Activated CD4-positive, alpha-beta T cell treated with anti-CD3 and anti-CD28 coated beads, Interleukin-2, Interleukin-4, amounts not matched to agents 100 ng/mL and 50 ng/mL, durations not matched to agents 16 hours and 8 hours (primary cell): ENCODE data around the gene GRSF1.
"Not testable (repeated sequence)": the region's sequence is repeated elsewhere in the genome, so short reads cannot be mapped to it uniquely, and the experiment has no call there.

Experiments used
- DNase-seq: peaks from one replicate; pipeline ENCODE4 v3.0.0-alpha.2; 2020; ENCODE audit warnings: low spot score

The GRSF1 gene

DNA sequence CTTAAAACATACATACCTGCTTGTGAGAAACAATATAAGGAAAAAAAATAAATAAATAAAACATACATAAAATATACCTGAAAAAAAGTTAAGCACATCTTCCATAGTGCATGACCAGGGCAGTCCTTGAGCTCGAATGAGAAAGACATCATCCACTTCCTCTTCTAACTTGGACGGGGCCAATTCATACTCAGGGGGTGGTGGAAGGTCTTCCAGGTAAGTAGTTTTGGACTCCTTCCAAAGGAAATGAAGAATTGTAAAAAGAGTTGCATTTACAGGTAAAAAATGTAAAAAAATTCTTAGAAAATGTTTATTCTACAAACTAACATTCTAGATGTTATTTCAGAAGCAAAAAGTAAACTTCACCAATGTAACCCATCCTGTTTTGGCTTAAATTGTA, 3.6 kb downstream of the GRSF1 start:
- no peak for DNase-seq

GRCh38 chr4:70833675-70834074, 6.0 kb downstream of the GRSF1 start:
- DNase-seq = no peak

DNA sequence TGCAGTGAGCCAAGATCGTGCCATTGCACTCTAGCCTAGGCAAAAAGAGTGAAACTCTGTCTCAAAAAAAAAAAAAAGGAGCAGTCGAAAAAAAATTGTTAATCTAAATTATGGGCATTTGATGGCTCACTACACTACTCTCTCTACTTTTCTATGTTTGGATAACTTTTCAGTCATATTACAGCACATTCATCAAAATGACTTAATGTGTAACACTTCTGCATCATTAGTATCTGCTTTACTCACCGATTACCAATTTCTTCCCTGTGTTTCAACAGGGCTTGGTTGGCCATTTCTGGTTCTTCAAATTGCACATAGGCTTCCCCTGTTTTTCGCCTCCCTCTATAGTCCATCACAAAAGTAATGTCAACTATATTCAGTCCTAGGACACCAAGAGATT, 8.4 kb downstream of the GRSF1 start:
- peak; percentile 7 for DNase-seq

DNA sequence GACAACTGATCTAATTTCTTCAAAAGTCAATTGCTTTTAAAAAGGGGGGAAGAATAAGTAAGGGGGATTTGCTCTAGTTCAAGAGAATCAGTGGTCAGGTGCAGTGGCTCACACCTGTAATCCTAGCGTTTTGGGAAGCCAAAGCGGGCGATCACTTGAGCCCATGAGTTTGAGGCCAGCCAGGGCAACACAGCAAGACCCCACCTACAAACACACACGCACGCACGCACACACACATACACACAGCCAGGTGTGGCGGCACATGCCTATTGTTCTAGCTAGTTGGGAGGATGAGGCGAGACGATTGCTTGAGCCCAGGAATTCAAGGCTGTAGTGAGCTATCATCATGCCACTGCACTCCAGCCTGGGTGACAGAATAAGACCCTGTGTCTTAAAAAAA, 9.6 kb downstream of the GRSF1 start:
- DNase-seq = no peak

DNA sequence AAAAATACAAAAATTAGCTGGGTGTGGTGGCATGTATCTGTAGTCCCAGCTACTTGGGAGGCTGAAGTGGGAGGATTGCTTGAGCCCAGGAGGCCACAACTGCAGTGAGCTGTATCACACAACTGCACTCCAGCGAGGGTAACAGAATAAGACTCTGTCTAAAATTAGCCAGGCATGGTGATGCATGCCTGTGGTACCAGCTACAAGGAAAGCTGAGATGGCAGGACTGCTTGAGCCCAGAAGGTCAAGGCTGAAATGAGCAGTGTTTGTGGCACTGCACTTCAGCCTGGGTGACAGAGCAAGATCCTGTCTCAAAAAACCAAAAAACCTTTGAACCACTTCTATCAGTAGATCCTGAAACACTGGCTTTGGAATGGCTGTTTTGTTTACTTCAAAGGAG, 10.2 kb downstream of the GRSF1 start:
- no peak for DNase-seq

DNA sequence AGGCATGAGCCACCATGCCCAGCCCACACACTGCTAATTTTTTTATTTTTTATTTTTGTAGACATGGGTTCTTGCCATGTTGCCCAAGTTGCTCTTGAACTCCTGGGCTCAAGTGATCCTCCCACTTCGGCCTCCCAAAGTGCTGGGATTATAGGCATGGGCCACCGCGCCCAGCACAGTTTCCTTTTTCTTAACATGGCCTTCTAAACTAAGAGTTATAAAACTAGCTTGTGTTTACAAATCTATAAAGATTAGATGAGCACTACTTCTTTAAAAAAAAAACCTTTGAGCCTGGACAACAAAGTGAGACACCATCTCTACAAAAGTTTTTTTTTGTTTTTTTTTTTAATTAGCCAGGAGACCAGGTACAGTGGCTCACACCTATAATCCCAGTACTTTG, 10.7 kb downstream of the GRSF1 start:
- DNase-seq = no peak

DNA sequence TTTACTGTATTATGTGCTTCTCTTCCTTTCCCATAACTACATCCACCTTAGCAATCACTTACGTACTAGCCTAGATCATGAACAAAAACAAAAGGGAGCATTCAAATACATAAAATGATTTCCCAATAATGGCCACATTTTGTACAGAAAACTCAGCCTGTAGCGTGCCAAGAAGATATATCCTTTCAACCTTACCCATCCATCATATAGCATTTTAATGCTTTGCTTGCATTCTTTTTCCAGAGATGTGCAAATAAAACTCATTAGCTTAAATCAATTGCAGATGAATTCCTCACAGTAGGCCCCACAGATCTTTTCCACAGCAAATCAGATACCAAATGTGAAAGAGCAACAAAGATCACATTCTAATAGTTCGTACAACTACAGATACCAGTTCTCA, 20.8 kb downstream of the GRSF1 start:
- no peak for DNase-seq

DNA sequence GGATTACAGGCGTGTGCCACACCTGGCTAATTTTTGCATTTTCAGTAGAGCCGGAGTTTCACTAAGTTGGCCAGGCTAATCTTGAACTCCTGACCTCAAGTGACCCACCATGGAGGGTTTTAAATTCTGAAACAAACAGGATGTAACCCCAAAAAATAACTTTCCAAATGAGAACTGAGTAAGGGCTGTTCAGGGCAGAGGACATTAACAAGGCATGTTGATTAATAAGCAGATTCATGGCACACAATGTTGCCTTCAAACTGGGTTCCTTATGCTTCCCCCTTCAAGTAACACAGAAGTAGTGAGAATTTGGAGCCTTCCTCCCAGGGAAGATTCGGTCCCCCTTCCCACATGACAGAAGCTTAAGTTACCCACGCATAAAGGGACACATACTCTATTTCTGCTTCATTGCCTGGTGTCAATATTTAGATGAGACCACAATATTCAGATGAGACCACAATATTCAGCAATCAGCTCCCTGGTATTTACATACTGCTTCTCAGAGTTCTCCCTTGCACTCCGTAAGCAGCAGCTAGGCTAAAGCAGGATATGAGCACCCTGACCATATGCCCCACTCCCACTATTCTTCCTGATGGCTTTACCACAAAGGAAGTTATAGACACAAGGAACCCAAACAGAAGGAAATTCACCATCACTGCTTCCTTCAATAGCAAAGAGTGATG, 21.4 kb downstream of the GRSF1 start:
- DNase-seq = no peak

GRCh38 chr4:70816894-70817293, 22.8 kb downstream of the GRSF1 start:
- no peak for DNase-seq

- no peak for DNase-seq
These were observed 24.3 kb downstream of the GRSF1 start for GRCh38 chr4:70815370-70815769.

GRCh38 chr4:70808151-70808550, 31.5 kb downstream of the GRSF1 start:
- DNase-seq = no peak

GRCh38 chr4:70802928-70803580, 36.6 kb downstream of the GRSF1 start:
- DNase-seq = peak; percentile 1

DNA sequence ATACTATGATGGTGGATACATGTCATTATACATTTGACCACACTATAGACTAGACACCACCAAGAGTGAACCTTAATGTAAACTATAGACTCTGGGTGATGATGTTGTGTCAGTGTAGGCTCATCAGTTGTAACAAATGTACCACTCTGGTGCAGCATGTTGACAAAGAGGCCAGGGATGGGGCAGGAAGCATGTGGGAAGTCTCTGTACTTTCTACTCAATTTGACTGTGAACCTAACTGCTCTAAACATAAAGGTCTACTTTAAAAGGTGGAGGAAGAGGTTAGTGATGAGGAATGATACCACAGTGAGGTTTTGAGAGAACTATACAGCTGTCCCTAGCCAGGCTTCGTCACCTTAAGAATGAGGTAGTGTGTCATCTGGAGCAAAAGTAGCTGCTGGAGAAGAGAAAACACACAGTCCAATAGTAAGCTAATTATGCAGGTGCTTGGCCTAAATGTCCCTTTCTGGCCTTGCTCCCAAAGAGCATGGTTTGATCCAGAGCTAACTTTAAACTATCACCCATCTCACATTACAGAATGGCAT, 38.4 kb downstream of the GRSF1 start:
- peak; percentile 51 for DNase-seq

DNA sequence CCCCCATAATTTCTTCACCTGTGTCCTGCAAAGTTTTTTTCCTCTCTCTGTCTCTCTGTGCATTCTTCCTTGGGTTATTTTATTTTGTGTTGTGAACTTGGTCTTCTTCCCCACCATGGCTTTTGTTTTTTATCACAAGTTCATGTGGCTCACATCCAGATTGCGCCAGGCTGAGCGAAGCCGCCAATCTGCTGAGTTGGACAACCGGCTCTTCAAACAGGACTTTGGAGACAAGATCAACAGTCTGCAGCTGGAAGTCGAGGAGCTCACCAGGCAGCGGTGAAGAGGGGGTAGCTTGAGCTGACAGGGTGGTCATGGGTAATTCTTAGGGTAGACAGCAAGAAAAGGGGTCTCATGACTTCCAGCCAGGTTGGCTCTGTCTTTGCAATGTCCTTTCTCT, 46.1 kb downstream of the GRSF1 start:
- DNase-seq = no peak

DNA sequence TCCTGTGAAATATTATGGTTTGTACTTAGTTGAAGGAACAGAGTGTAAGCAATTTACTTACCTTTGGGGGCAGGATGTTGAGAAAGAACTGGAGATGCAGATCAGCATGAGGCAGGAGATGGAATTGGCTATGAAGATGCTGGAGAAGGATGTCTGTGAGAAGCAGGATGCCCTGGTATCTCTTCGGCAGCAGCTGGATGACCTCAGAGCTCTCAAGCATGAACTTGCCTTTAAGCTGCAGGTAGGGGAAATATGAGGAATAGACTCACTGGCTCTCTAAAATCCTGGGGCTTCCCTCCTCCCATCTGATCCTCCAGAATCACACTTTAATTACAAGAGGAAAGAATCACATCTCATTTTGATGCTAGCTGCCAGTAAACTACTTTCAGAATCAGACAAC, 51.0 kb downstream of the GRSF1 start:
- DNase-seq = no peak

DNA sequence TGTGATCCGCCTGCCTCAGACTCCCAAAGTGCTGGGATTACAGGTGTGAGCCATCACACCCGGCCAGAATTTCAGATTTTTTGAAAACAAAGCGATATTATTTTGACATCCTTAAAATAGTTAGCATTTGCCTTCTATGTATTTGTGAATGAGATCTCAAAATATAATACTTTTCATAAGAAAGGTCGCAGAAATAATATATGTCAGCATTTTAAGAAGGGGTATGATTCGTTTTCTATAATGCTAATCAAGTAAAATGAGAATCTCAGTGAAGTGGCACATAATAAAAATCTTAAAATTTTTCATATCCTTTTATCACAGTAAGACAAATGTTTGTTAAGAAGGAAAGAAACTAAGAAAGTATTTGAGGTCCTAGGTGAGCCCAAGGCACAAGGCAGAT, 52.2 kb downstream of the GRSF1 start:
- no peak for DNase-seq

- no peak for DNase-seq
These were observed 56.6 kb downstream of the GRSF1 start for GRCh38 chr4:70783096-70783495.

- no peak for DNase-seq
These were observed 60.7 kb downstream of the GRSF1 start for GRCh38 chr4:70778888-70779422.

GRCh38 chr4:70772929-70773555, 66.6 kb downstream of the GRSF1 start:
- DNase-seq = no peak

GRCh38 chr4:70769396-70769795, 70.3 kb downstream of the GRSF1 start:
- DNase-seq = not testable (repeated sequence)

DNA sequence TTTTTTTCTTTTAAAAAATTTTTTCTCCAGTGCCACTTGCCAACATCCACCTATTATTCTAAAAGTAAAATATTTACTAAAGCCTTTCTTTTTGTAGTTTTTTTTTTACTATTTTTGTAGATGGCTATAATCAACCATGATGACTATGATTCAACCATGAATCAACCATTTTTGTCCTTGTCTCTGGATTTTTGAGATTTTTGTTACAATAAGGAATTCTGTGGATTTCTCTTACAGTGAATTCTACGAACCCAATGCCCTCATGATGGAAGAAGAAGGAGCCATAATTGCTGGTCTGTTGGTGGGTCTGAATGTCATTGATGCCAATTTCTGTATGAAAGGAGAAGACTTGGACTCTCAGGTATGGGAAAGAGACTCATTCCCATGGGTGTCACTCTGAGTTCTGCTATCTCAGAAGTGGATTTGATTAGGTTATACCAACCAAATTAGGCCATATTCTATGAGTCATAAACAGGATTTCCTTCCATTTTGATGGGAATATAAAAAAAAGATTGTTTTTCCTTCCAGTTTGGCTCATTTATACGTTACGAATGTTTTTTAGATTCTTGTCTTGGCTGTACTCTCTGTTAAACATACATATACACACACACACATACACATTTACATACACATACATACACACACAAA, 71.3 kb downstream of the GRSF1 start:
- DNase-seq = no peak
